Measurements from ENCODE around the gene SDHAF1. TPM values are rescaled to one million over a fixed set of nuclear protein-coding genes. Genes with fewer than 3 reads are reported as not detected.
"Not testable (repeated sequence)": the region's sequence is repeated elsewhere in the genome, so short reads cannot be mapped to it uniquely, and the experiment has no call there.

SDHAF1 gene
- 11.2 TPM for total RNA-seq

GRCh38 chr19:35995048-35995993 lies at the start of gene SDHAF1:
Gene SDHAF1, plus strand, starts transcription at chr19:35995188. Its CDS starts 87 bp downstream, at chr19:35995275.
- peak; percentile 86 for DNase-seq

GRCh38 chr19:35946203-35946602 lies 48.8 kb upstream of the SDHAF1 start:
- DNase-seq = no peak

- DNase-seq = no peak
Observed at GRCh38 chr19:35949131-35949530, 45.9 kb upstream of the SDHAF1 start.

- DNase-seq = no peak
Observed at GRCh38 chr19:35955881-35956634, 38.9 kb upstream of the SDHAF1 start.

- DNase-seq = not testable (repeated sequence)
Observed at GRCh38 chr19:35957411-35957810, 37.6 kb upstream of the SDHAF1 start.

GRCh38 chr19:35958660-35959039 lies 36.3 kb upstream of the SDHAF1 start:
- DNase-seq = no peak

GRCh38 chr19:35959040-35959967 lies 35.7 kb upstream of the SDHAF1 start:
- DNase-seq = no peak

GRCh38 chr19:35959968-35960320 lies 35.0 kb upstream of the SDHAF1 start:
- DNase-seq = no peak

- DNase-seq = no peak
Observed at GRCh38 chr19:35960432-35960972, 34.5 kb upstream of the SDHAF1 start.

GRCh38 chr19:35963514-35963913 lies 31.5 kb upstream of the SDHAF1 start:
- DNase-seq = peak; percentile 60

- DNase-seq = no peak
Observed at GRCh38 chr19:35966771-35967170, 28.2 kb upstream of the SDHAF1 start.

- no peak for DNase-seq
Observed at GRCh38 chr19:35973487-35973886, 21.5 kb upstream of the SDHAF1 start.

- DNase-seq = no peak
Observed at GRCh38 chr19:35975608-35976214, 19.3 kb upstream of the SDHAF1 start.

GRCh38 chr19:35977446-35978222 lies 17.4 kb upstream of the SDHAF1 start:
- DNase-seq = no peak

GRCh38 chr19:35978271-35978670 lies 16.7 kb upstream of the SDHAF1 start:
- no peak for DNase-seq

- DNase-seq = no peak
Observed at GRCh38 chr19:35978832-35979365, 16.1 kb upstream of the SDHAF1 start.

- not testable (repeated sequence) for DNase-seq
Observed at GRCh38 chr19:35980997-35981396, 14.0 kb upstream of the SDHAF1 start.

GRCh38 chr19:35983177-35983576 lies 11.8 kb upstream of the SDHAF1 start:
- no peak for DNase-seq

- no peak for DNase-seq
Observed at GRCh38 chr19:35986111-35986510, 8.9 kb upstream of the SDHAF1 start.

All from skin of body (tissue), 2 donors.